Globus pallidus (tissue), 1 donor: Measurements from ENCODE around the gene PCDHB2.
"Not testable (repeated sequence)": the region's sequence is repeated elsewhere in the genome, so short reads cannot be mapped to it uniquely, and the experiment has no call there.

Experiments used
- DNase-seq: peaks from one replicate; pipeline ENCODE4 v3.0.0-alpha.2; 2015; ENCODE audit warnings: low spot score

The PCDHB2 gene

DNA sequence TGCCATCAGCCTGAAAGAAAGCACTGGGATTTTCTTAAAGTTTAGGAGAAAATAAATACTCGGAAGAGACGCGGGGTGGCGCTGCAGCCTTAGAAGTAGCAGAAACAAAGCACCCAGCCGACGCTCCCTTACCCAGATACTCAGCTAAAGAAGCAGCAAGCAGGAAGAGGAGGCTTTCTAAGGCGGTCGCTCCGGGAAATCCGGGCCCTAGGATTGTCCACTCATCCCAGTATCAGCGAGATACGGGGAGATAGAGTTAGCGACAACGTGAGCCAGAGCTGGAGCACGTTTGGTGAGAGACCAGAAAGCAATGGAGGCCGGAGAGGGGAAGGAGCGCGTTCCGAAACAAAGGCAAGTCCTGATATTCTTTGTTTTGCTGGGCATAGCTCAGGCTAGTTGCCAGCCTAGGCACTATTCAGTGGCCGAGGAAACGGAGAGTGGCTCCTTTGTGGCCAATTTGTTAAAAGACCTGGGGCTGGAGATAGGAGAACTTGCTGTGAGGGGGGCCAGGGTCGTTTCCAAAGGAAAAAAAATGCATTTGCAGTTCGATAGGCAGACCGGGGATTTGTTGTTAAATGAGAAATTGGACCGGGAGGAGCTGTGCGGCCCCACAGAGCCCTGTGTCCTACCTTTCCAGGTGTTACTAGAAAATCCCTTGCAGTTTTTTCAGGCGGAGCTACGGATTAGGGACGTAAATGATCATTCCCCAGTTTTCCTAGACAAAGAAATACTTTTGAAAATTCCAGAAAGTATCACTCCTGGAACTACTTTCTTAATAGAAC lies at the start of gene PCDHB2:
Gene PCDHB2 (plus strand): TSS at position 135 of the 782 bp plus-strand sequence. CDS start 176 bp downstream, at position 311.
- DNase-seq = peak; percentile 59

DNA sequence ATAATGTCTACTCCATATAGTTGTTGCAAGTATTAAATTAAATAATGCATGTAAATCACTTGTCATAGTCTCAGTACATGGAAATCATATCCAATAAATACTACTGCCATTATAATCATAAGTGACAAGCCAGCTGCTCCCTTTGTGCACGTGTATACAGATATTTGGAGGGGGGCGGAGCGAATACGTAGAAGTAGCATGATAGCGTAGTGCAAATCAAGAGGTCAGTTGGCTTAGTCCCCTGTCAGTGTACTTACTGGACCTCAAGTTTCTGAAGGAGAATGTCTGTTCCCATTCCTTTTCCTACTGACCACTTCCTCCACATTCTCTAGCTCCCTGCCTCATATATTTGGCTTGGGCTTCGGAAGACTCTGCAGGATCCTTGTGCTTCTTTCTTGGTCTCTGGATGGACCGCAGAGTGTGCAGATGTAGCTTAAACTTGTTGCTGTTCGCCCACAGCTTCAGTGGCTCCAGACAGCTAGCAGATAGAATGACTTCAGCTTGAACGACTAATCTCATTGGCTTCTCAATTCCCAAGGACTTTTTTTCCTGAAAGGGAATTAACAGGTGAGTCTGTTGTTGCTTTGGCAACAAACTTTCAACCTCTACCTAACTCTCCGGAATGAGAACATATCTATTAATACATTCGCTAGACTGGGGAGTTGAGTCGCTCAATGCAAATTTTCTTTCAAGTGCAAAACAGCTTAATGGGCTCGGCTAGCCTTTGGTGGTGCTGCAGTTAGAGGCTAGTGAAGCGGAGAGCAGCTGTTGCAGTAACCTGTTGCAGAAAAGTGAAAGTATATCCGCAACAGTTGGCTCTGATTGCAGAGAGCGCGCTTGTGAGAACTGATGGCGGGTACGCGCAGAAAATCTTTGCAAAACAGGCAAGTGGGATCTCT lies 43.5 kb upstream of the PCDHB2 start, which contains the start of gene PCDHB1:
Gene PCDHB1 (plus strand): TSS at position 753 of the 899 bp plus-strand sequence. CDS start 97 bp downstream, at position 850.
- no peak for DNase-seq

DNA sequence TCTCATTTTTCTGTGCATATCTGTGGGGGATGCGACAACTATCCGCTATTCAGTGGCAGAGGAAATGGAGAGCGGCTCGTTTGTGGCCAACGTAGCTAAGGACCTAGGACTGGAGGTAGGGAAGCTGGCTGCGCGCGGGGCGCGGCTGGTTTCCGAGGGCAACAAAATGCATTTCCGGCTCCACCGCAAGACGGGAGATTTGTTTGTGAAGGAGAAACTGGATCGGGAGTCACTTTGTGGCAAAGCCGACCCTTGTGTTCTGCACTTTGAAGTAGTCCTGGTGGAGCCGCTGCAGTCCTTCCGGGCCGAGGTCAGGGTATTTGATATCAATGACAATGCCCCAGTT lies 42.9 kb upstream of the PCDHB2 start:
- DNase-seq = no peak

DNA sequence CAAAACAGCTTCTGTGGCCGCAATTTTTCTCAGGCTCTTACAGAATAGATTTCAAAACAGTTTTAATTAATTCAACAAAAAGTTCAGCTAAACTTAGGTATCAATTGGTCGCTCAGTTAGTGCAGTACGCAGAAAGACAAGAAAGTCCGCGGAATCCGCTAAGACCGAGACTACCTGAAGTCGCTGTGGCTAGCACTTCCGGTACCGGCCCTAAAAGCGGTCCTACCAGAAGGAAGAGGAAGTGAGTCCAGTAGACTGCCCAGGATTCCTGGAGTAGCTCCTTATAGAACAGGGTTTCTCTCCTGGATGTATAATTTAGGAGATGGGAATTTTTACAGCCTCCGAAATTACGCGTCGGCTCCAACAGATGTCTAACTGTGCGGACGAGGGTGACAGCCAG lies 16.6 kb upstream of the PCDHB2 start:
- no peak for DNase-seq

- DNase-seq = no peak
Measured at GRCh38 chr5:141082228-141082627, 12.2 kb upstream of the PCDHB2 start.

DNA sequence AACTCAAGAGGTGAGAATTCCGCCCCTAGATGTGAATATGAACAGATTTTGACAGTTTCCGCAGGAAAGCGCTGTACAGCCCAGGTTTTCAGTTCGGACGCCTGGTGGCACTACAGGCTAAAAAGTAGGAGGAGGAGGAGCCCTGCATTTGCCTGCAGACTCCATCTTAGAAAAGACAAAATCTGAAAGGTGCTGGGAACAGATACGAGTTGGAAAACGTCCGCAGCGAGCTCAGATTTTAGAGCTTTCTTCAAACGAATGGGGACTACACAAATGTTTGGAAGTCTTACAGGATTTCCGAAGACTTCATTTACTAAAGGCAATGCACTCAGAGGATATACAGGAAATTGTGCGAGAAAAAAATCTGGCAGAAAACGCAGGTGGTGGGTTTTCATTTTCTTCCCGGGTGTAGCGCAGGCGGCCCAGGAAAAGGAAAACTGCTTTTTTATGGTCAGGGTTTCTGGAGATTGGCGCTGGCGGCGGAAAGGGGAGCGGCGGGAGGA lies 9.9 kb upstream of the PCDHB2 start:
- peak; percentile 80 for DNase-seq

DNA sequence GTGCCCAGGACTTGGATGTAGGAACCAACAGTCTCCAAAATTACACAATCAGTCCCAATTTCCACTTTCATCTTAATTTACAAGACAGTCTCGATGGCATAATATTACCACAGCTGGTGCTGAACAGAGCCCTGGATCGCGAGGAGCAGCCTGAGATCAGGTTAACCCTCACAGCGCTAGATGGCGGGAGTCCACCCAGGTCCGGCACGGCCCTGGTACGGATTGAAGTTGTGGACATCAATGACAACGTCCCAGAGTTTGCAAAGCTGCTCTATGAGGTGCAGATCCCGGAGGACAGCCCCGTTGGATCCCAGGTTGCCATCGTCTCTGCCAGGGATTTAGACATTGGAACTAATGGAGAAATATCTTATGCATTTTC lies 837 bp downstream of the PCDHB2 start:
- DNase-seq = no peak

- not testable (repeated sequence) for DNase-seq
Measured at GRCh38 chr5:141096181-141096580, 1.8 kb downstream of the PCDHB2 start.

DNA sequence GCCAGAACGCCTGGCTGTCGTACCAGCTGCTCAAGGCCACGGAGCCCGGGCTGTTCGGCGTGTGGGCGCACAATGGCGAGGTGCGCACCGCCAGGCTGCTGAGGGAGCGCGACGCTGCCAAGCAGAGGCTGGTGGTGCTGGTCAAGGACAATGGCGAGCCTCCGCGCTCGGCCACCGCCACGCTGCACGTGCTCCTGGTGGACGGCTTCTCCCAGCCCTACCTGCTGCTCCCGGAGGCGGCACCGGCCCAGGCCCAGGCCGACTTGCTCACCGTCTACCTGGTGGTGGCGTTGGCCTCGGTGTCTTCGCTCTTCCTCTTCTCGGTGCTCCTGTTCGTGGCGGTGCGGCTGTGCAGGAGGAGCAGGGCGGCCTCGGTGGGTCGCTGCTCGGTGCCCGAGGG lies 2.2 kb downstream of the PCDHB2 start:
- DNase-seq = not testable (repeated sequence)

DNA sequence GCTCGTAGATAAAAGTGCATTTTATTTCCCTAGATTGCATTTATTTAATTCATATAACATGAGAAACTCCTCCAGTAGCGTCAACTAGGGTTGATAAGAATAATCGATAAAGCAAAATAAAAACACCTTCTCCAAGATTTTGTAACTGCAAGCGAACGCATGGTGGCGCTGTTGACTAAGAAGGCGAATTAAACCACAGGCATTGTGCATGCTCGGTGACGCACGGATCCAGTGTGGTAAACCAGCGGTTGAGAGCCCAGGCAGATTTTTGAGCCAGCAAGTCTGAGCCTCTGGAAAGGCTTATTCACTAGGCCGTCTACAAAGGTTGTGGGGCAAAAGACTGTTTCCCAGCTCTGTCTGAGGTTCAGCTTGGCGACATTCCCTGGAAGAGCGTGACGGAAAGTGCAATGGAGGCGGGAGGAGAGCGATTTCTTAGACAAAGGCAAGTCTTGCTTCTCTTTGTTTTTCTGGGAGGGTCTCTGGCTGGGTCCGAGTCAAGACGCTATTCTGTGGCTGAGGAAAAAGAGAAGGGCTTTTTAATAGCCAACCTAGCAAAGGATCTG lies 5.9 kb downstream of the PCDHB2 start, which contains the start of gene PCDHB3:
Gene PCDHB3 (plus strand): TSS at position 231 of the 563 bp plus-strand sequence. CDS start 177 bp downstream, at position 408.
- DNase-seq = peak; percentile 29

GRCh38 chr5:141101059-141101458 lies 6.6 kb downstream of the PCDHB2 start:
- no peak for DNase-seq

GRCh38 chr5:141102070-141102469 lies 7.7 kb downstream of the PCDHB2 start:
- not testable (repeated sequence) for DNase-seq

DNA sequence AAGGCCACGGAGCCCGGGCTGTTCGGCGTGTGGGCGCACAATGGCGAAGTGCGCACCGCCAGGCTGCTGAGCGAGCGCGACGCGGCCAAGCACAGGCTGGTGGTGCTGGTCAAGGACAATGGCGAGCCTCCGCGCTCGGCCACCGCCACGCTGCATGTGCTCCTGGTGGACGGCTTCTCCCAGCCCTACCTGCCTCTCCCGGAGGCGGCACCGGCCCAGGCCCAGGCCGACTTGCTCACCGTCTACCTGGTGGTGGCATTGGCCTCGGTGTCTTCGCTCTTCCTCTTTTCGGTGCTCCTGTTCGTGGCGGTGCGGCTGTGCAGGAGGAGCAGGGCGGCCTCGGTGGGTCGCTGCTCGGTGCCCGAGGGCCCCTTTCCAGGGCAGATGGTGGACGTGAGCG lies 8.1 kb downstream of the PCDHB2 start:
- not testable (repeated sequence) for DNase-seq

GRCh38 chr5:141105350-141105749 lies 10.9 kb downstream of the PCDHB2 start:
- no peak for DNase-seq

GRCh38 chr5:141119250-141119649 lies 24.8 kb downstream of the PCDHB2 start:
- no peak for DNase-seq

GRCh38 chr5:141121563-141121962 lies 27.1 kb downstream of the PCDHB2 start, which contains the start of gene PCDHB4:
TSS of gene PCDHB4 (plus strand) at chr5:141121818. CDS start at chr5:141121999, 181 bp downstream.
- no peak for DNase-seq

- DNase-seq = no peak
Measured at GRCh38 chr5:141121985-141122384, 27.6 kb downstream of the PCDHB2 start.

DNA sequence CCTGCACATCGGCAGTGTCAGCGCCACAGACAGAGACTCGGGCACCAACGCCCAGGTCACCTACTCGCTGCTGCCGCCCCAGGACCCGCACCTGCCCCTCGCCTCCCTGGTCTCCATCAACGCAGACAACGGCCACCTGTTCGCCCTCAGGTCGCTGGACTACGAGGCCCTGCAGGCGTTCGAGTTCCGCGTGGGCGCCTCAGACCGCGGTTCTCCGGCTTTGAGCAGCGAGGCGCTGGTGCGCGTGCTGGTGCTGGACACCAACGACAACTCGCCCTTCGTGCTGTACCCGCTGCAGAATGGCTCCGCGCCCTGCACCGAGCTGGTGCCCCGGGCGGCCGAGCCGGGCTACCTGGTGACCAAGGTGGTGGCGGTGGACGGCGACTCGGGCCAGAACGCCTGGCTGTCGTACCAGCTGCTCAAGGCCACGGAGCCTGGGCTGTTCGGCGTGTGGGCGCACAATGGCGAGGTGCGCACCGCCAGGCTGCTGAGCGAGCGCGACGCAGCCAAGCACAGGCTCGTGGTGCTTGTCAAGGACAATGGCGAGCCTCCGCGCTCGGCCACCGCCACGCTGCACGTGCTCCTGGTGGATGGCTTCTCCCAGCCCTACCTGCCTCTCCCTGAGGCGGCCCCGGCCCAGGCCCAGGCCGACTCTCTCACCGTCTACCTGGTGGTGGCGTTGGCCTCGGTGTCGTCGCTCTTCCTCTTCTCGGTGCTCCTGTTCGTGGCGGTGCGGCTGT lies 29.2 kb downstream of the PCDHB2 start:
- not testable (repeated sequence) for DNase-seq

DNA sequence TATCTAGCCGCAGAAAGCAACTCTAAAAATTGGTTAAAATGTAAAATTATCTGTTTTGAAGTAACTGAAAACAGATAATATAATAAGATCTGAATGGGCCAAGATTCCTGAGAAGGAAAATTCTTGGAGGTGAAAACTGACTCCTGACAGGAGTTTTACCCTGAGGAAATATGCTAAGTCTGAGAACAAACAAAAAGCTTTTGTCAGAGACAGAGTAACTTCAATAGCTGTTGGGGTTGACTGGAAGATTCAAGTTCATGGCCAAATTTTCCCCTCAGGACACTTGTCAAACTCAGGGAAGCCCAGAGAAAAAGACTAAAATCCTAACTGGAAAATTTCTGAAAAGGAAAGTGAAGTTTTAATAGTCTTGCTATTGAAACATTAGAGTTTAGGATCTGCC lies 32.9 kb downstream of the PCDHB2 start:
- no peak for DNase-seq

GRCh38 chr5:141135030-141135717 lies 40.8 kb downstream of the PCDHB2 start, which contains the start of gene PCDHB5:
TSS of gene PCDHB5 (plus strand) at chr5:141135206. CDS start at chr5:141135435, 229 bp downstream.
- DNase-seq = peak; percentile 17
